ENCODE measurements around the gene BSDC1. TPM values are rescaled to one million over a fixed set of nuclear protein-coding genes. Genes with fewer than 3 reads are reported as not detected.

Gene BSDC1
- total RNA-seq, 1 donor from 2014 or later: 75.7 TPM

- no peak for DNase-seq
Observed at GRCh38 chr1:32335535-32335789, 58.8 kb downstream of the BSDC1 start.

DNA sequence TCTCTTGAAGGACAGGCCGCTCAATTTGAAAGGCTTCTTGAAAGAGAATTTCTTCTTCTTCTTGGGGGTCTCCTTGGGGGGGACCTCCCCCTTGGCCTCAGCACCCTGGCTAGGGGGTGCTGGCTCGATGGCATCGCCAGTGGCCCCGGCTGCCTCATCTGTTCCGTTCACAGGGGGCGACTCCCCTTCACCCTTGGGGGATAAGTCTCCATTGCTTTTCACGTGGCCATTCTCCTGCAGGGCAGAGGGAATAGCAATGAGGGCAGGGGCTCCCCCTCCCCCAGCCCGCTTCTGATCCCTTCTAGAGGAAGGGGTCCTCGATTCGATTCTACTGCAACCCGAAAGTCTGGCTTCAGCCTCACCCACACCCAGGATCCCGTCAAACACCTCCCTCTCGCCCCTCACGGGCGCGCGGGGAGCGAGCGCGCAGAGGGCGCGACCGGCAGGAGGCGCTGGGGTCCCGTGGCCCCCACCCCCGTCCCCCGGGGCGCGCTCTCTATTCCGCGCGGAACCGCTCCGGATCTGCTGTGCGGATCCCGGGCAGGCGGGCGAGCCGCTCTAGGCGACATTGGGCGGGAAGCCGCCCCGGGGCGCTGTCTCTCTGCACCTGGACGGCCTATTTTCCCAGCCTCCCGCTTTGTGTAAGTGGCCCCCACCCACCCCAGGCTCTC, 59.2 kb downstream of the BSDC1 start:
- DNase-seq: peak; percentile 70

GRCh38 chr1:32334274-32334861, 59.9 kb downstream of the BSDC1 start:
- DNase-seq: peak; percentile 30

- no peak for DNase-seq
Observed at GRCh38 chr1:32333251-32333963, 60.8 kb downstream of the BSDC1 start.

DNA sequence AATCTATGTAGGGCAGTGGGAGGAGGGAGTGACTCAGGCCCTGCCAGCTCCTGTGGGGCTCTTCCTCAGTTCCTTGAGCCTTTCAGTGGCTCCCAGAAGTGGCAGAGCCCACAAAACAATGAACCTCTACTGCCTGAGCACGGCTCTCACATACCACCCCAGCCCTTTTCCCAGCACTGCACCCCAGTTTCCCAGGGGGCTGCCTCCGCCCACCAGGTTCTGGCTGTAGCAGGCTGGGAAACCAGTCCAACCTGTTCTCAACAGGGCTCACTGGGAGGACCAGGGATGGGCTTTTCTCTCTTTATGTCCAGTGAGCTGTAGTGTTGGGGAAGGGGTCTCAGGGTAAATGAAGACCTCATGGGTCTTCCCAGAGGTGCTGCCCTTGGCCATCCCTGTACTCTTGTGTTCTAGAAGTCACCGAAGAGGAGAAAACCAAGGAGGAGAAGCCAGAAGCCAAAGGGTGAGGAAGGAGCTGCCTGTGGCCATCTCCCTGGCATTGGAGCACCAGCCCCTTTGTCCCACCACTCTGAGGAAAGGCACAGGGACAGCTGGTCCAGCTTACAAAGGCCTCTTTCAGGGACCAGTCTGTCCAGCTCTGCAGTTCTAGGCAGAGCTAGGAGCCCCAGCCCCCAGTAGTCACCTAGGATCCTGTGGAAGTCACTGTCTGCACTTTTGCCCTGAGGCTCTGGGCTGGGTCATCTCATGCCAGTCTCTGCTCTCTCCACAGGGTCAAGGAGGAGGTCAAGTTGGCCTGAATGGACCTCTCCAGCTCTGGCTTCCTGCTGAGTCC, 61.8 kb downstream of the BSDC1 start:
- no peak for DNase-seq

DNA sequence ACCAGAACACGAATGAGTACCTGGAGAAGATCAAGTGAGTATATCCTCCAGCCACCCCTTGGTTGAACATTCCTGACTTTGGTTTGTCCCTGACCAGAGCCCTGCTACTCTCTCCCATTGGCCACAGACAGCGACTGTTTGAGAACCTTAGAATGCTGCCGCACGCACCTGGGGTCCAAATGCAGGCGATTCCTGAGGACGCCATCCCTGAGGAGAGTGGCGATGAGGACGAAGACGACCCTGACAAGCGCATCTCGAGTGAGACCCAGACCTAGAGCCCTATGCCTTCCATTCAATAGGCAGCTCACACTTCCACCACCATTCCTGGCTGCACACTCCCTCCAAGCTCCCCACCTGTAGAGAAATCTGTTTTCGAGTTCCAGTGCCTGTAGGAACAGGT, 62.7 kb downstream of the BSDC1 start:
- DNase-seq: no peak

- DNase-seq: no peak
Observed at GRCh38 chr1:32330558-32331151, 63.6 kb downstream of the BSDC1 start.

- DNase-seq: no peak
Observed at GRCh38 chr1:32329931-32330466, 64.2 kb downstream of the BSDC1 start.

- no peak for DNase-seq
Observed at GRCh38 chr1:32327204-32327603, 67.0 kb downstream of the BSDC1 start.

GRCh38 chr1:32321712-32322291, 72.4 kb downstream of the BSDC1 start:
- DNase-seq: no peak

DNA sequence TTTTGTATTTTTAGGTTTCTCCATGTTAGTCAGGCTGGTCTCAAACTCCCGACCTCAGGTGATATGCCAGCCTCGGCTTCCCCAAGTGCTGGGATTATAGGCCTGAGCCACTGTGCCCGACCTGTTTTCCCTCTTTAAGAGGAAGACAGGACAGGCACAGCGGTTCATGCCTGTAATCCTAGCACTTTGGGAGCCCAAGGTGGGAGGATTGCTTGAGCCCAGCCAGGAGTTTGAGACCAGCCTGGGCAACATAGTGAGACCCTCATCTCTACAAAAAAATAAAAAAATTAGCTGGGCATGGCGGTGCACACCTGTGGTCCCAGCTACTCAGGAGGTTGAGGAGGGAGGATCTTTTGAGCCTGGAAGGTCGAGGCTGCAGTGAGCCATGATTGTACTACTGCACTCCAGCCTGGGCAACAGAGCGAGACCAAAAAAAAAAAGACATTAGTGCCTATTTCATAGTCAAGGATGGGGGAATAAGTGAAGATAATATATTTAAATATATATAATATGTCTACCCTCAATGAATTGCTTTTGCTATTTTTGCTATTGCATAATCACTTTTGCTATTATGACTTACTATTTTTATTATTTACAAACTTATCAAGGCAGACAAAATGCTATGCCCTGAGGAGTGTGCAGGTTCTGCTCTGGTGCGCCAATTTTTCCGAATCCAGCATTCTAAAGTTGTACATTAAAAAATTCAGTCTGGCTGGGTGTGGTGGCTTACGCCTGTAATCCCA, 75.9 kb downstream of the BSDC1 start:
- no peak for DNase-seq

DNA sequence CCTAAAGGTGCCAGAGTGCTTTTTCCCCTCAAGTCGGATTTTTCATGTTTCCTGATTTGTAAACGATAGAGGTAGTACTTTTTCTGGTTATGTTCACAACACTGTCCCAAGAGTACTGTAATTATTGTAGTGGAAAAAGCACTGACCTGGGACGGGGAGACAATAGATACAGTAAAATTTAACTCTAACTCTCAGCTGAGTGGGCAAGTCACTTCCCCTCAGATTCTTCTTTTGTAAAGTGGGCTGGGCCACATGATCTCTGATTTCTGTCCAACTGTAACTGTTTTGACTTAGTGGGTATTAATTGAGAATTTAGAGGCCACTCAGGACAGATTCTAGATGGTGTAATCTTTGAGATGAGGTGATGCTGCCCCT, 77.4 kb downstream of the BSDC1 start:
- no peak for DNase-seq

Other genes starting within 250 kb of the BSDC1 start
- 83.7 and 93.6 TPM in 2 replicates for gene TXLNA, start 214.8 kb downstream of the BSDC1 start, total RNA-seq
- gene CCDC28B, start 193.8 kb downstream of the BSDC1 start, total RNA-seq: 10.8 and 16.8 TPM in 2 replicates
- 1.0 and 1.2 TPM in 2 replicates for gene IQCC, start 188.8 kb downstream of the BSDC1 start, total RNA-seq
- gene DCDC2B, start 185.4 kb downstream of the BSDC1 start, total RNA-seq: not detected in 2 replicates
- gene TMEM234, start 172.1 kb downstream of the BSDC1 start, total RNA-seq: 9.2 and 12.3 TPM in 2 replicates
- gene EIF3I, start 172.0 kb downstream of the BSDC1 start, total RNA-seq: 339 and 353 TPM in 2 replicates
- gene FAM167B, start 147.2 kb downstream of the BSDC1 start, total RNA-seq: 2.4 and 30.8 TPM in 2 replicates
- gene LCK, start 143.2 kb downstream of the BSDC1 start, total RNA-seq: 0.09 and 0.17 TPM in 2 replicates
- 176 and 202 TPM in 2 replicates for gene HDAC1, start 102.4 kb downstream of the BSDC1 start, total RNA-seq
- gene MARCKSL1, start 58.2 kb downstream of the BSDC1 start, total RNA-seq: 129 and 147 TPM in 2 replicates
- 0.88 and 2.0 TPM in 2 replicates for gene FAM229A, start 32.0 kb downstream of the BSDC1 start, total RNA-seq
- 0.14 TPM in 1 of 2 replicates, not detected in the other for gene TSSK3, start 31.9 kb downstream of the BSDC1 start, total RNA-seq
- gene ZBTB8B, start 70.6 kb upstream of the BSDC1 start, total RNA-seq: under 0.01 TPM in 2 replicates
- gene ZBTB8A, start 145.0 kb upstream of the BSDC1 start, total RNA-seq: 11.3 and 12.6 TPM in 2 replicates